Stimulated activated effector memory CD8-positive, alpha-beta T cell treated with anti-CD3 and anti-CD28 coated beads, Interleukin-12 subunit alpha, Interleukin-12 subunit beta, amount 100 ng/mL, for 72 hours (primary cell): ENCODE measurements around the gene MRPL40.

Experiments used
- ATAC-seq: fragments of 150-1000 bp; cut with Tn5 transposase; 2 replicates; pipeline ENCODE4 v1.10.0; 2021
- DNase-seq, 2 donors: peaks; one replicate each; pipeline ENCODE4 v3.0.0; 2021 to 2022; ENCODE audit warnings: low spot score in 2 of 2
- H3K27ac Mint-ChIP-seq: one replicate; pipeline ENCODE4 v1.8.0; 2022; ENCODE audit warnings: mild to moderate bottlenecking, mixed read lengths
- H3K36me3 Mint-ChIP-seq: one replicate; pipeline ENCODE4 v1.8.0; 2022; ENCODE audit warnings: mild to moderate bottlenecking, mixed read lengths
- H3K4me1 Mint-ChIP-seq: one replicate; pipeline ENCODE4 v1.8.0; 2022; ENCODE audit warnings: mixed read lengths
- H3K4me3 Mint-ChIP-seq: one replicate; pipeline ENCODE4 v1.8.0; 2022; ENCODE audit warnings: mild to moderate bottlenecking, mixed read lengths
- H3K9me3 Mint-ChIP-seq: one replicate; pipeline ENCODE4 v1.8.0; 2022; ENCODE audit warnings: mixed read lengths

The MRPL40 gene

GRCh38 chr22:19476023-19476422 is 43.7 kb downstream of the MRPL40 start:
- Mint-ChIP-seq H3K4me1 (peaks cover 45% of the 10 kb centered on the region), H3K36me3 (peaks cover 66% of the 10 kb centered on the region), H3K9me3 (no peaks in the 10 kb centered on the region), H3K27ac (peak overlapping the region; percentile 77), H3K4me3 (no peak overlapping the region)
- DNase-seq = no peak
- no peak for ATAC-seq

- H3K27ac Mint-ChIP-seq = peak overlapping the region; percentile 100
- ATAC-seq = no peak
- peaks cover 64% of the 10 kb centered on the region for H3K36me3 Mint-ChIP-seq
- peaks cover 45% of the 10 kb centered on the region for H3K4me1 Mint-ChIP-seq
- H3K9me3 Mint-ChIP-seq = no peaks in the 10 kb centered on the region
- H3K4me3 Mint-ChIP-seq = peak overlapping the region; percentile 98
- no peak for DNase-seq
Observed at GRCh38 chr22:19477321-19478044, 45.1 kb downstream of the MRPL40 start.

GRCh38 chr22:19478045-19478900 is 45.9 kb downstream of the MRPL40 start:
- DNase-seq (no peak), ATAC-seq (no peak)
- peaks cover 44% of the 10 kb centered on the region for H3K4me1 Mint-ChIP-seq
- H3K4me3 Mint-ChIP-seq = peak overlapping the region; percentile 98
- peak overlapping the region; percentile 100 for H3K27ac Mint-ChIP-seq
- H3K9me3 Mint-ChIP-seq = no peaks in the 10 kb centered on the region
- H3K36me3 Mint-ChIP-seq = peaks cover 68% of the 10 kb centered on the region

- DNase-seq (peak; percentile 66 to 91), ATAC-seq (peak; percentile 74)
- Mint-ChIP-seq H3K27ac (peak within 1 kb of the TSS; percentile 100), H3K4me3 (peak within 1 kb of the TSS; percentile 98), H3K9me3 (no peaks in the 10 kb centered on the region), H3K4me1 (peaks cover 38% of the 10 kb centered on the region), H3K36me3 (peaks cover 68% of the 10 kb centered on the region)
Observed at GRCh38 chr22:19478901-19479354, 46.6 kb downstream of the MRPL40 start, which contains the start of gene UFD1. UFD1 (minus strand) TSS chr22:19479193; CDS start chr22:19479085, 108 bp downstream.

- ATAC-seq (peak; percentile 94), DNase-seq (peak; percentile 76 to 93)
- peaks cover 35% of the 10 kb centered on the region for H3K4me1 Mint-ChIP-seq
- peaks cover 68% of the 10 kb centered on the region for H3K36me3 Mint-ChIP-seq
- peak within 1 kb of the TSS; percentile 100 for H3K27ac Mint-ChIP-seq
- peak within 1 kb of the TSS; percentile 98 for H3K4me3 Mint-ChIP-seq
- H3K9me3 Mint-ChIP-seq = no peaks in the 10 kb centered on the region
Observed at GRCh38 chr22:19479355-19480172, 47.2 kb downstream of the MRPL40 start, which contains the start of gene CDC45. CDC45 (plus strand) TSS chr22:19479920; CDS start chr22:19479969, 49 bp downstream.

- Mint-ChIP-seq H3K36me3 (peaks cover 68% of the 10 kb centered on the region), H3K27ac (peak overlapping the region; percentile 100), H3K4me1 (peaks cover 35% of the 10 kb centered on the region), H3K4me3 (peak overlapping the region; percentile 98), H3K9me3 (no peaks in the 10 kb centered on the region)
- ATAC-seq = peak; percentile 2
- no peak for DNase-seq
Observed at GRCh38 chr22:19480173-19480568, 47.8 kb downstream of the MRPL40 start.

- Mint-ChIP-seq H3K9me3 (no peaks in the 10 kb centered on the region), H3K4me1 (peaks cover 34% of the 10 kb centered on the region), H3K27ac (peak overlapping the region; percentile 100), H3K36me3 (peaks cover 68% of the 10 kb centered on the region), H3K4me3 (peak overlapping the region; percentile 98)
- DNase-seq = no peak
- ATAC-seq = no peak
Observed at GRCh38 chr22:19480789-19481188, 48.4 kb downstream of the MRPL40 start.

- ATAC-seq = no peak
- H3K4me3 Mint-ChIP-seq = no peak overlapping the region
- DNase-seq = no peak
- H3K27ac Mint-ChIP-seq = no peak overlapping the region
- H3K36me3 Mint-ChIP-seq = peaks cover 81% of the 10 kb centered on the region
- H3K4me1 Mint-ChIP-seq = peaks cover 26% of the 10 kb centered on the region
- H3K9me3 Mint-ChIP-seq = no peaks in the 10 kb centered on the region
Observed at GRCh38 chr22:19482297-19482696, 50.0 kb downstream of the MRPL40 start.

GRCh38 chr22:19483481-19484244 is 51.3 kb downstream of the MRPL40 start:
- H3K27ac Mint-ChIP-seq = no peak overlapping the region
- ATAC-seq = no peak
- H3K36me3 Mint-ChIP-seq = peaks cover 95% of the 10 kb centered on the region

More at GRCh38 chr22:19483481-19484244, 51.3 kb downstream of the MRPL40 start:
- H3K4me3 Mint-ChIP-seq = no peak overlapping the region
- H3K9me3 Mint-ChIP-seq = no peaks in the 10 kb centered on the region
- DNase-seq = no peak
- peaks cover 15% of the 10 kb centered on the region for H3K4me1 Mint-ChIP-seq
